Breast epithelium (tissue), 3 donors: ENCODE measurements around the gene NKX6-2.

ENCODE experiments used
- POLR2A ChIP-seq: fragments of 450-650 bp; IDR thresholded peaks from one replicate; pipeline ENCODE4 v1.6.1; 2016; ENCODE audit warnings: antibody characterized with exemption, mild to moderate bottlenecking, moderate library complexity
- POLR2AphosphoS5 ChIP-seq, 3 donors: sonication (generic); formaldehyde crosslinking; IDR thresholded peaks; one replicate each; pipeline ENCODE4 v1.6.1; 2017; ENCODE audit warnings: antibody characterized with exemption in 3 of 3
- TF ChIP-seq, protein P1 (sequence below), 3 donors: fragments of 450-650 bp; IDR thresholded peaks; one replicate each; pipeline ENCODE4 v1.5.1; 2016 to 2017; ENCODE audit warnings: antibody characterized with exemption in 3 of 3, mild to moderate bottlenecking in 3 of 3, moderate library complexity in 3 of 3

DNA sequence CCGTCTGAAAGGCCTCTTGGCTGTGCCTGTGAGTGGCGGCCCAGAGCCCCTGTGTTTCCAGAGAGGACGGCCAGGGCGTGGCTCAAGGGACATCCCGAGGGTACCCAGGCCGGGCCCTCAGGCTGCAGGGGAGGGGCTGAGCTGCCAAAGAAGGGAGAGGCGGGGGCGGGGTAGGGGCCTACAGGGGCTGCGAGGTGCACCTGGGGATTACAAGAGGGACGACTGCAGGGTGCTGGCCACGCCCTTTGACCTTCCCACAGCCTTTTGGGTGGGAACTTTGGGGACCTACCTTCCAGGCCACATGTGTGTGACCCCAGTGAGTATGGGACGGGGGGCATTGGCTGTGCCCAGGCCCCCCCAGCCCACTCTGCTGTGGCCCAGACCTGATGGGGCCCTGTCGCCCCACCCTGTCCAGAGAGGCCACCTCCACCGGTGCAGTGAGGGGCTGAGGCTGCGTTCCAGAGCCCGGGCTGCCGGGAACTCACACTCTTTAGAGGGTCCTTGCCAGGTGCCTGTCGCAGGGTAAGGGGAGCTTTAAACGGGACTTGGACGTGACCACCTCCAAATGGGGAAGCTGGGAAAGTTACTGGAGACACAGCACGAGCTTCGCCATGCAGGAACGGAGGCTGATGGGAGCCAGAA, 19.0 kb upstream of the NKX6-2 start:
- TF ChIP-seq, protein P1, sequence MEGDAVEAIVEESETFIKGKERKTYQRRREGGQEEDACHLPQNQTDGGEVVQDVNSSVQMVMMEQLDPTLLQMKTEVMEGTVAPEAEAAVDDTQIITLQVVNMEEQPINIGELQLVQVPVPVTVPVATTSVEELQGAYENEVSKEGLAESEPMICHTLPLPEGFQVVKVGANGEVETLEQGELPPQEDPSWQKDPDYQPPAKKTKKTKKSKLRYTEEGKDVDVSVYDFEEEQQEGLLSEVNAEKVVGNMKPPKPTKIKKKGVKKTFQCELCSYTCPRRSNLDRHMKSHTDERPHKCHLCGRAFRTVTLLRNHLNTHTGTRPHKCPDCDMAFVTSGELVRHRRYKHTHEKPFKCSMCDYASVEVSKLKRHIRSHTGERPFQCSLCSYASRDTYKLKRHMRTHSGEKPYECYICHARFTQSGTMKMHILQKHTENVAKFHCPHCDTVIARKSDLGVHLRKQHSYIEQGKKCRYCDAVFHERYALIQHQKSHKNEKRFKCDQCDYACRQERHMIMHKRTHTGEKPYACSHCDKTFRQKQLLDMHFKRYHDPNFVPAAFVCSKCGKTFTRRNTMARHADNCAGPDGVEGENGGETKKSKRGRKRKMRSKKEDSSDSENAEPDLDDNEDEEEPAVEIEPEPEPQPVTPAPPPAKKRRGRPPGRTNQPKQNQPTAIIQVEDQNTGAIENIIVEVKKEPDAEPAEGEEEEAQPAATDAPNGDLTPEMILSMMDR (IDR thresholded peaks at IDR 0.05) = no peak
- TF ChIP-seq POLR2A = no peak
- no peak for TF ChIP-seq POLR2AphosphoS5 (IDR thresholded peaks at IDR 0.05)
